ENCODE data around the gene CCDC47. TPM values are rescaled to one million over a fixed set of nuclear protein-coding genes. Genes with fewer than 3 reads are reported as not detected.
A peak's percentile ranks its signal among the peaks of the same experiment; 100 is the strongest.

Gene CCDC47
- total RNA-seq, 1 experiment from 2014 or later, result 147 TPM

- no peak overlapping the region for H2AFZ ChIP-seq (ENCODE audit: low read length)
- H3K9ac ChIP-seq (ENCODE audit: low read length), result peak overlapping the region; percentile 98
- peak overlapping the region; percentile 88 for H3K4me2 ChIP-seq (ENCODE audit: low read length)
- H3K27me3 ChIP-seq (ENCODE audit: low read length), result no peaks in the 10 kb centered on the region
- no peaks in the 10 kb centered on the region for H3K9me3 ChIP-seq (ENCODE audit: low read length)
- peaks cover 64% of the 10 kb centered on the region for H4K20me1 ChIP-seq (ENCODE audit: low read length)
- no peak for ATAC-seq
- POLR2A ChIA-PET (ENCODE audit: unreplicated experiment), result no interaction called here
- 0 out of 2 replicates have a peak overlapping the region, but pooled peaks have one; percentile 98 for H3K27ac ChIP-seq (ENCODE audit: low read length)
- peaks cover 19% of the 10 kb centered on the region; the same call in 1 of the 2 replicates for H3K36me3 ChIP-seq (ENCODE audit: low read depth, low read length)
- peaks cover 94% of the 10 kb centered on the region for H3K79me2 ChIP-seq (ENCODE audit: low read length)
- DNase-seq, result peak; percentile 32
- H3F3A ChIP-seq (ENCODE audit: low read length, unreplicated experiment), result no peaks in the 10 kb centered on the region
- TF ChIP-seq CTCF (conservative IDR thresholded peaks at IDR 0.05; ENCODE audit: low read depth, low read length) (no peak), EZH2phosphoT487 (IDR thresholded peaks at IDR 0.05; ENCODE audit: borderline replicate concordance, low read length) (no peak), EZH2 (IDR thresholded peaks at IDR 0.05; ENCODE audit: low read length, unreplicated experiment) (no peak)
- BruUV-seq (replicated peaks), result TSS peak; percentile 42
- intact Hi-C loops (cut with micrococcal nuclease), result loop anchor here (10.0 kb wide), 1 partner anchor 340 kb away; no protein-coding TSS in a partner anchor
- H3K4me3 ChIP-seq (ENCODE audit: low read length), result peak overlapping the region; percentile 88
- peaks cover 47% of the 10 kb centered on the region for H3K4me1 ChIP-seq (ENCODE audit: insufficient read depth, low read length)
- CTCF ChIA-PET, result no interaction called here
- H3K9me2 ChIP-seq (replicated peaks; ENCODE audit: low read length), result no peaks in the 10 kb centered on the region
These were observed 1.5 kb upstream of the CCDC47 start for GRCh38 chr17:63774969-63775265.

- H3K4me1 ChIP-seq (ENCODE audit: insufficient read depth, low read length), result peaks cover 41% of the 10 kb centered on the region
- H3K36me3 ChIP-seq (ENCODE audit: low read depth, low read length), result peaks cover 19% of the 10 kb centered on the region; the same call in 1 of the 2 replicates
- ChIA-PET CTCF (interaction anchor here (0.8 kb wide), 1 partner anchor 311 kb away, joined by 4 read pairs; no protein-coding TSS in a partner anchor), POLR2A (ENCODE audit: unreplicated experiment) (interaction anchor here (0.6 to 0.7 kb wide), 3 partner anchors 67 to 528 kb away, joined by 3 to 4 read pairs (median 4); no protein-coding TSS in a partner anchor)
- intact Hi-C loops (cut with micrococcal nuclease), result loop anchor here (10.0 kb wide), 1 partner anchor 340 kb away; no protein-coding TSS in a partner anchor
- peaks cover 94% of the 10 kb centered on the region for H3K79me2 ChIP-seq (ENCODE audit: low read length)
- DNase-seq (peak; percentile 47), ATAC-seq (peak; percentile 3)
- no peaks in the 10 kb centered on the region for H3K9me3 ChIP-seq (ENCODE audit: low read length)
- TF ChIP-seq EZH2phosphoT487 (IDR thresholded peaks at IDR 0.05; ENCODE audit: borderline replicate concordance, low read length), result no peak
- no peak for TF ChIP-seq EZH2 (IDR thresholded peaks at IDR 0.05; ENCODE audit: low read length, unreplicated experiment)
- no peak; the same call in 1 of the 2 replicates for TF ChIP-seq CTCF (conservative IDR thresholded peaks at IDR 0.05; ENCODE audit: low read depth, low read length)
- peak within 1 kb of the TSS; percentile 63 for H2AFZ ChIP-seq (ENCODE audit: low read length)
- H3K27me3 ChIP-seq (ENCODE audit: low read length), result no peaks in the 10 kb centered on the region
- peak within 1 kb of the TSS; percentile 98 for H3K27ac ChIP-seq (ENCODE audit: low read length)
- H4K20me1 ChIP-seq (ENCODE audit: low read length), result peaks cover 59% of the 10 kb centered on the region
- H3F3A ChIP-seq (ENCODE audit: low read length, unreplicated experiment), result no peaks in the 10 kb centered on the region
- no TSS peak for BruUV-seq (replicated peaks)
- H3K9ac ChIP-seq (ENCODE audit: low read length), result peak within 1 kb of the TSS; percentile 98
- peak within 1 kb of the TSS; percentile 88 for H3K4me3 ChIP-seq (ENCODE audit: low read length)
- no peaks in the 10 kb centered on the region for H3K9me2 ChIP-seq (replicated peaks; ENCODE audit: low read length)
- peak within 1 kb of the TSS; percentile 88 for H3K4me2 ChIP-seq (ENCODE audit: low read length)
These were observed 958 bp upstream of the CCDC47 start, which contains the start of gene DDX42 for GRCh38 chr17:63774141-63774968. Gene DDX42 (plus strand): TSS chr17:63774170. CDS start chr17:63787050, 12,880 bp downstream.
